SK-N-SH treated with all-trans-retinoic acid at 6 μM for 48 hours (cell line): ENCODE data around the gene EXOC4.

Experiments used
- ATAC-seq: fragments of 200-7000 bp; cut with Tn5 transposase; 3 replicates; pipeline ENCODE4 v1.9.1; 2020; ENCODE audit warnings: mild to moderate bottlenecking, moderate library complexity
- ARNTL ChIP-seq: fragments of 450-650 bp; formaldehyde crosslinking; IDR thresholded peaks from 2 replicates; pipeline ENCODE4 v1.5.0; 2020; ENCODE audit warnings: low read depth, mild to moderate bottlenecking, moderate library complexity, borderline replicate concordance
- BACH2 ChIP-seq: fragments of 250-450 bp; sonication (Bioruptor Pico); IDR thresholded peaks from 2 replicates; pipeline ENCODE4 v1.9.0; 2021; ENCODE audit warnings: mild to moderate bottlenecking, borderline replicate concordance
- CREB5 ChIP-seq: fragments of 250-450 bp; sonication (Bioruptor Pico); IDR thresholded peaks from 2 replicates; pipeline ENCODE4 v1.5.1; 2020; ENCODE audit warnings: low read depth, mild to moderate bottlenecking, moderate library complexity
- CSDC2 ChIP-seq: fragments of 250-450 bp; sonication (Bioruptor Pico); IDR thresholded peaks from 2 replicates; pipeline ENCODE4 v1.5.0; 2020; ENCODE audit warnings: mild to moderate bottlenecking, moderate library complexity
- CSRNP3 ChIP-seq: fragments of 250-450 bp; sonication (Bioruptor Pico); IDR thresholded peaks from 2 replicates; pipeline ENCODE4 v1.5.1; 2021; ENCODE audit warnings: mild to moderate bottlenecking, moderate library complexity
- ESRRG ChIP-seq: fragments of 250-450 bp; sonication (Bioruptor Pico); IDR thresholded peaks from 2 replicates; pipeline ENCODE4 v1.6.1; 2021; ENCODE audit warnings: mild to moderate bottlenecking
- GLIS3 ChIP-seq: fragments of 250-450 bp; sonication (Bioruptor Pico); IDR thresholded peaks from 2 replicates; pipeline ENCODE4 v1.5.0; 2020; ENCODE audit warnings: mild to moderate bottlenecking, moderate library complexity
- ISL1 ChIP-seq: fragments of 250-450 bp; sonication (Bioruptor Pico); IDR thresholded peaks from 2 replicates; pipeline ENCODE4 v2.1.2; 2022; ENCODE audit warnings: mild to moderate bottlenecking, moderate library complexity
- OSR1 ChIP-seq: fragments of 250-450 bp; sonication (Bioruptor Pico); IDR thresholded peaks from 2 replicates; pipeline ENCODE4 v1.8.0; 2022; ENCODE audit warnings: moderate library complexity, mild to moderate bottlenecking, inconsistent platforms
- PATZ1 ChIP-seq: fragments of 250-450 bp; sonication (Bioruptor Pico); IDR thresholded peaks from 2 replicates; pipeline ENCODE4 v1.8.0; 2020; ENCODE audit warnings: mild to moderate bottlenecking, moderate library complexity, borderline replicate concordance
- POU6F1 ChIP-seq: fragments of 250-450 bp; sonication (Bioruptor Pico); IDR thresholded peaks from 2 replicates; pipeline ENCODE4 v1.8.0; 2021; ENCODE audit warnings: low read depth, mild to moderate bottlenecking, moderate library complexity, borderline replicate concordance
- PPARA ChIP-seq: fragments of 250-450 bp; sonication (Bioruptor Pico); IDR thresholded peaks from 2 replicates; pipeline ENCODE4 v1.5.0; 2020; ENCODE audit warnings: mild to moderate bottlenecking, borderline replicate concordance
- RARB ChIP-seq: fragments of 250-450 bp; sonication (Bioruptor Pico); IDR thresholded peaks from 2 replicates; pipeline ENCODE4 v1.8.0; 2021; ENCODE audit warnings: mild to moderate bottlenecking, moderate library complexity
- SNAI2 ChIP-seq: fragments of 250-450 bp; sonication (Bioruptor Pico); IDR thresholded peaks from 2 replicates; pipeline ENCODE4 v1.5.0; 2020; ENCODE audit warnings: mild to moderate bottlenecking, moderate library complexity
- TCF4 ChIP-seq: fragments of 250-450 bp; sonication (Bioruptor Pico); IDR thresholded peaks from 2 replicates; pipeline ENCODE4 v1.8.0; 2021; ENCODE audit warnings: mild to moderate bottlenecking, moderate library complexity, borderline replicate concordance
- TSHZ2 ChIP-seq: fragments of 250-450 bp; sonication (Bioruptor Pico); IDR thresholded peaks from 2 replicates; pipeline ENCODE4 v1.5.0; 2020; ENCODE audit warnings: mild to moderate bottlenecking, moderate library complexity
- ZC3H10 ChIP-seq: fragments of 250-450 bp; sonication (Bioruptor Pico); IDR thresholded peaks from 2 replicates; pipeline ENCODE4 v1.5.1; 2021; ENCODE audit warnings: mild to moderate bottlenecking, moderate library complexity
- ZFP3 ChIP-seq: fragments of 250-450 bp; sonication (Bioruptor Pico); IDR thresholded peaks from 2 replicates; pipeline ENCODE4 v1.5.0; 2020; ENCODE audit warnings: mild to moderate bottlenecking, moderate library complexity
- ZFP30 ChIP-seq: fragments of 450-650 bp; formaldehyde crosslinking; IDR thresholded peaks from 2 replicates; pipeline ENCODE4 v1.5.0; 2022; ENCODE audit warnings: mild to moderate bottlenecking, moderate library complexity
- ZNF565 ChIP-seq: fragments of 450-650 bp; formaldehyde crosslinking; conservative IDR thresholded peaks from 2 replicates; pipeline ENCODE4 v1.5.0; 2020; ENCODE audit warnings: low read depth, mild to moderate bottlenecking, moderate library complexity
- ZNF70 ChIP-seq: fragments of 450-650 bp; formaldehyde crosslinking; IDR thresholded peaks from 2 replicates; pipeline ENCODE4 v1.5.0; 2020; ENCODE audit warnings: mild to moderate bottlenecking, moderate library complexity
- ZNF8 ChIP-seq: fragments of 450-650 bp; formaldehyde crosslinking; IDR thresholded peaks from 2 replicates; pipeline ENCODE4 v1.5.0; 2020; ENCODE audit warnings: mild to moderate bottlenecking, moderate library complexity

EXOC4 gene

GRCh38 chr7:133912916-133913697, 660.2 kb downstream of the EXOC4 start:
- ATAC-seq, result peak; percentile 65; the same call in 2 of the 3 replicates
- TF ChIP-seq SNAI2 (CRISPR knock-in tag) (no peak), TCF4 (no peak), ZNF8 (CRISPR knock-in tag) (0 out of 2 replicates have a peak, but pooled peaks have one; percentile 13), GLIS3 (CRISPR knock-in tag) (no peak), CREB5 (CRISPR knock-in tag) (no peak), ZFP30 (no peak), ARNTL (no peak), TSHZ2 (no peak), CSDC2 (CRISPR knock-in tag) (no peak), ISL1 (peak; percentile 33; the same call in 1 of the 2 replicates)

GRCh38 chr7:133916621-133917020, 663.7 kb downstream of the EXOC4 start:
- ATAC-seq, result no peak
- TF ChIP-seq ZFP3 (CRISPR knock-in tag) (no peak), RARB (CRISPR knock-in tag) (no peak), GLIS3 (CRISPR knock-in tag) (no peak)

GRCh38 chr7:133919810-133920209, 666.9 kb downstream of the EXOC4 start:
- TF ChIP-seq ZFP3 (CRISPR knock-in tag) (no peak), ZNF70 (CRISPR knock-in tag) (no peak), GLIS3 (CRISPR knock-in tag) (no peak), SNAI2 (CRISPR knock-in tag) (no peak), POU6F1 (no peak), CSRNP3 (CRISPR knock-in tag) (no peak), RARB (CRISPR knock-in tag) (no peak), TCF4 (no peak)
- no peak for ATAC-seq

GRCh38 chr7:133921635-133922182, 668.8 kb downstream of the EXOC4 start:
- ATAC-seq, result no peak
- TF ChIP-seq ISL1 (no peak), ESRRG (CRISPR knock-in tag) (no peak), ZNF8 (CRISPR knock-in tag) (no peak)

- ATAC-seq, result no peak
- TF ChIP-seq RARB (CRISPR knock-in tag) (no peak), ESRRG (CRISPR knock-in tag) (no peak), CSDC2 (CRISPR knock-in tag) (no peak), OSR1 (CRISPR knock-in tag) (no peak), ZFP30 (no peak), PATZ1 (no peak), ZNF8 (CRISPR knock-in tag) (no peak), ZFP3 (CRISPR knock-in tag) (no peak), ARNTL (no peak), TCF4 (no peak), ZC3H10 (CRISPR knock-in tag) (no peak), PPARA (CRISPR knock-in tag) (no peak), SNAI2 (CRISPR knock-in tag) (no peak), ZNF565 (CRISPR knock-in tag) (no peak), BACH2 (CRISPR knock-in tag) (no peak)
Observed at GRCh38 chr7:133923974-133924373, 671.1 kb downstream of the EXOC4 start.
